RWPE2 (cell line): ENCODE results near the gene TEDC1.

Source experiments
- ATAC-seq: fragments of 200-7000 bp; cut with Tn5 transposase; 3 replicates; pipeline ENCODE4 v1.9.1; 2021; ENCODE audit warnings: low read depth
- DNase-seq: peaks from one replicate; pipeline ENCODE4 v3.0.0-alpha.2; 2020; ENCODE audit warnings: low spot score
- H3K27ac ChIP-seq: fragments of 450-650 bp; 2 replicates; pipeline ENCODE4 v1.5.1; 2017; ENCODE audit warnings: mild to moderate bottlenecking; ENCODE audit not compliant: poor library complexity, severe bottlenecking
- H3K27me3 ChIP-seq: fragments of 250-450 bp; sonication (Bioruptor Pico); 2 replicates; pipeline ENCODE4 v1.5.1; 2021; ENCODE audit warnings: mild to moderate bottlenecking, moderate library complexity; ENCODE audit not compliant: insufficient read depth, poor library complexity, severe bottlenecking
- H3K36me3 ChIP-seq: fragments of 250-450 bp; sonication (Bioruptor Pico); 2 replicates; pipeline ENCODE4 v1.5.1; 2020; ENCODE audit warnings: low read depth, mild to moderate bottlenecking, moderate library complexity
- H3K4me1 ChIP-seq: fragments of 250-450 bp; sonication (Bioruptor Pico); 2 replicates; pipeline ENCODE4 v1.5.1; 2021; ENCODE audit warnings: mild to moderate bottlenecking, moderate library complexity; ENCODE audit not compliant: insufficient read depth, poor library complexity, severe bottlenecking
- H3K4me3 ChIP-seq: fragments of 250-450 bp; sonication (Bioruptor Pico); 2 replicates; pipeline ENCODE4 v1.5.1; 2021; ENCODE audit warnings: mild to moderate bottlenecking, moderate library complexity; ENCODE audit not compliant: severe bottlenecking
- H3K9me3 ChIP-seq: fragments of 250-450 bp; sonication (Bioruptor Pico); 2 replicates; pipeline ENCODE4 v1.5.1; 2021; ENCODE audit warnings: mild to moderate bottlenecking, moderate library complexity; ENCODE audit not compliant: severe bottlenecking
- TF ChIP-seq, protein P1 (sequence below): fragments of 450-650 bp; IDR thresholded peaks from one replicate; pipeline ENCODE4 v1.5.1; 2017; ENCODE audit warnings: mild to moderate bottlenecking, moderate library complexity; ENCODE audit not compliant: poor library complexity, severe bottlenecking

TEDC1 gene

GRCh38 chr14:105476831-105477659, 14.0 kb upstream of the TEDC1 start:
- Histone ChIP-seq H3K27ac (peak overlapping the region; percentile 89), H3K9me3 (no peaks in the 10 kb centered on the region), H3K27me3 (no peaks in the 10 kb centered on the region), H3K4me1 (peaks cover 27% of the 10 kb centered on the region), H3K36me3 (no peaks in the 10 kb centered on the region; the same call in 1 of the 2 replicates), H3K4me3 (peak overlapping the region; percentile 89)
- TF ChIP-seq, protein P1, sequence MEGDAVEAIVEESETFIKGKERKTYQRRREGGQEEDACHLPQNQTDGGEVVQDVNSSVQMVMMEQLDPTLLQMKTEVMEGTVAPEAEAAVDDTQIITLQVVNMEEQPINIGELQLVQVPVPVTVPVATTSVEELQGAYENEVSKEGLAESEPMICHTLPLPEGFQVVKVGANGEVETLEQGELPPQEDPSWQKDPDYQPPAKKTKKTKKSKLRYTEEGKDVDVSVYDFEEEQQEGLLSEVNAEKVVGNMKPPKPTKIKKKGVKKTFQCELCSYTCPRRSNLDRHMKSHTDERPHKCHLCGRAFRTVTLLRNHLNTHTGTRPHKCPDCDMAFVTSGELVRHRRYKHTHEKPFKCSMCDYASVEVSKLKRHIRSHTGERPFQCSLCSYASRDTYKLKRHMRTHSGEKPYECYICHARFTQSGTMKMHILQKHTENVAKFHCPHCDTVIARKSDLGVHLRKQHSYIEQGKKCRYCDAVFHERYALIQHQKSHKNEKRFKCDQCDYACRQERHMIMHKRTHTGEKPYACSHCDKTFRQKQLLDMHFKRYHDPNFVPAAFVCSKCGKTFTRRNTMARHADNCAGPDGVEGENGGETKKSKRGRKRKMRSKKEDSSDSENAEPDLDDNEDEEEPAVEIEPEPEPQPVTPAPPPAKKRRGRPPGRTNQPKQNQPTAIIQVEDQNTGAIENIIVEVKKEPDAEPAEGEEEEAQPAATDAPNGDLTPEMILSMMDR = no peak
- DNase-seq (no peak), ATAC-seq (no peak)

- ATAC-seq (no peak), DNase-seq (no peak)
- Histone ChIP-seq H3K9me3 (no peaks in the 10 kb centered on the region), H3K4me1 (peaks cover 35% of the 10 kb centered on the region), H3K4me3 (no peak overlapping the region), H3K27ac (peak overlapping the region; percentile 89), H3K36me3 (no peaks in the 10 kb centered on the region; the same call in 1 of the 2 replicates), H3K27me3 (no peaks in the 10 kb centered on the region)
- TF ChIP-seq, protein P1 = no peak
These were observed 13.2 kb upstream of the TEDC1 start for GRCh38 chr14:105477660-105478397.

DNA sequence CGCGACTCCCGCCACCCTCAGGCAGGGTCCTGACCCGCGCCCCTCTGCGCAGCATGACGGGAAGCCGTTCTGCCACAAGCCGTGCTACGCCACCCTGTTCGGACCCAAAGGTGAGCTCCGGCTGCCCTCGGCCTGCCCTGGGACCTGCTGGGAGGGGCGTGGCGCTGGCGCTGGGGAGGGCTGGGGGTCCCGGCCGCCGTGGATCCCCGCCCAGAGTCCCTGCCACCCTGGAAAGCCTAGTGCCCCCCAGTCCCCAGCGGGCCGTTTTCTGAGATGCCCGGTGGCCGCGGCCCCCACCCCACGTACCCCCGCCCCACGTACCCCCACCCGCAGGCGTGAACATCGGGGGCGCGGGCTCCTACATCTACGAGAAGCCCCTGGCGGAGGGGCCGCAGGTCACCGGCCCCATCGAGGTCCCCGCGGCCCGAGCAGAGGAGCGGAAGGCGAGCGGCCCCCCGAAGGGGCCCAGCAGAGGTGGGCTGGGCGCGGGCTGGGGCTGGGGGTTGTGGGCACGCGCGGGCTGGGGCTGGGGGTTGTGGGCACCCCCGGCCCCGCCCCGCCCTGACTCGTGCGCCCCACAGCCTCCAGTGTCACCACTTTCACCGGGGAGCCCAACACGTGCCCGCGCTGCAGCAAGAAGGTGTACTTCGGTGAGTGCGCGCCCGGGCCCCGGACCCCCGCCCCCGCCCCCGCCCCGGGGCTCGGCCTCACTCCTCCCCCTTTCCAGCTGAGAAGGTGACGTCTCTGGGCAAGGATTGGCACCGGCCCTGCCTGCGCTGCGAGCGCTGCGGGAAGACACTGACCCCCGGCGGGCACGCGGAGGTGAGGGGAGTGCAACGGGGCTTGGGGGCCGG, 12.4 kb upstream of the TEDC1 start:
- no peaks in the 10 kb centered on the region for H3K27me3 ChIP-seq
- TF ChIP-seq, protein P1 = no peak
- no peak for ATAC-seq

DNA sequence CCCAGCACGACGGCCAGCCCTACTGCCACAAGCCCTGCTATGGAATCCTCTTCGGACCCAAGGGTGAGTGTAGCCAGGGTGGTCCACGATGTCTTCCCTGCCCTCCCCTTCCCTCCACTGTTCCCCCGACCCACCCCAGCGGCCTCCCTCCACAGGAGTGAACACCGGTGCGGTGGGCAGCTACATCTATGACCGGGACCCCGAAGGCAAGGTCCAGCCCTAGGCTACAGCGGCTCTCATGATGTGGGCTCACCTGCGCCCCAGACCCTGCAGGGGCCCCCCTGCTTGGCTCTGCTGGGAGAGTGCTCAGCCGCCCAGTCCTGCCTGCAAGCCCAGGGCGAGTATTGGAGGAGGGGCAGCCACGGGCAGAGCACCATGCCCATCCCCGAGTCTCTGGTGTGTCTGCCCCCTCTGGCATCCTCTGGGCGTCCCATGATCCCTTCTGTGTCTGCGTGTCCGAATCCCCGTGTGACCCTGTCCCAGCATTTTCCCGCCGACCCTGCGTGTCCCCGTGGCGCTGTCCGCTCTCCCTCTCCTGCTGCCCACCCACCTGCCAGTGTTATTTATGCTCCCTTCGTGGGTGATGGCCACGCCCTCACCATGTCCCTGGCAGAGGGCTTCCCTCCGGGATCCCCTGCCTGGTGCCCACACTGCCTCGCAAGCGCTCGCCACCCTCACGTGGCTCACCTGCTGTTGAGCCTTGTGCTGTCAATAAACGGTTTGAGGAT, 11.5 kb upstream of the TEDC1 start:
- no peaks in the 10 kb centered on the region for H3K9me3 ChIP-seq
- DNase-seq = no peak
- no peak for ATAC-seq
- peaks cover 40% of the 10 kb centered on the region for H3K4me1 ChIP-seq
- H3K36me3 ChIP-seq = no peaks in the 10 kb centered on the region; the same call in 1 of the 2 replicates
- peak overlapping the region; percentile 93 for H3K27ac ChIP-seq
- H3K27me3 ChIP-seq = no peaks in the 10 kb centered on the region
- no peak overlapping the region for H3K4me3 ChIP-seq
- TF ChIP-seq, protein P1 = no peak

More for the DNA sequence above, 12.4 kb upstream of the TEDC1 start:
- no peak overlapping the region for H3K27ac ChIP-seq
- no peaks in the 10 kb centered on the region; the same call in 1 of the 2 replicates for H3K36me3 ChIP-seq
- no peak overlapping the region for H3K4me3 ChIP-seq
- H3K9me3 ChIP-seq = no peaks in the 10 kb centered on the region
- no peak for DNase-seq
- H3K4me1 ChIP-seq = peaks cover 38% of the 10 kb centered on the region
